Measurements from ENCODE around the gene WAC.
"Not testable (repeated sequence)": the region's sequence is repeated elsewhere in the genome, so short reads cannot be mapped to it uniquely, and the experiment has no call there.

Gene WAC

DNA sequence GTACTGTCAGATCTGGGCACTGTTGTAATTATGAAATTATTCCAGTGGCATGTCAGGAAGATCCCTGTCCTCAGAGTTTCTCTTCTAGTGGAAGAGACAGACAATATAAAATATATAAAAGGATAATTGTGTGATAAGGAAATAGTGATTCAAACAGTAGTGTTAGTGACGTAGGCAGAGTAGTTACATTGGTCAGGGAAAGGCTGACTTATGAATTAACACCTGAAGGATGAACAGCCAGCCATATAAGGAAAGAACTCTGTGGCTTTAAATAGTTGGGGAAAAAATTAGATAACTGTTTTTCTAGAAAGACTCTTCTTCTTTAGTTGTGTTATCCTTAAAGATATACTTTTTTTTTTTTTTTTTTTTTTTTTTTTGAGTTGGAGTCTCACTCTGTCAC is 37.7 kb downstream of the WAC start:
- no peak for DNase-seq

DNA sequence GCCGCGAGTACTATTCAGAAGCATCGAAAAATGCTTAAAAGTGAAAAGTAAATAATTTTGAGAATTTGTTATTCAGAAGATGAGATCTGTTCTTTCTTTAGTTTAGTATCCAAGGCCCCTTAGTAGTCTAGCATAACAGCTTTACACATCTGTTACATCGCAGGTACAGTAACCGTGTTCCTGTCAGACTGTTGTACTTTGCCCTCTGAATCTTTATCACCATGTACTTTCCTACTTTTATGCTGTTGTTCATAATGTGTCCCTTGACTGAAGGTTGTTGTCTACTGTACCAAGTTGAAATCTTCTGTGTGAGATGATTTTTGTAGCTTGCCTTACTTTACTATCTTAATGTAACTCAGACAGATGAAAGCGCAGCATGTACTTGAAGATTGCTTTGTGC is 38.3 kb downstream of the WAC start:
- DNase-seq = no peak

DNA sequence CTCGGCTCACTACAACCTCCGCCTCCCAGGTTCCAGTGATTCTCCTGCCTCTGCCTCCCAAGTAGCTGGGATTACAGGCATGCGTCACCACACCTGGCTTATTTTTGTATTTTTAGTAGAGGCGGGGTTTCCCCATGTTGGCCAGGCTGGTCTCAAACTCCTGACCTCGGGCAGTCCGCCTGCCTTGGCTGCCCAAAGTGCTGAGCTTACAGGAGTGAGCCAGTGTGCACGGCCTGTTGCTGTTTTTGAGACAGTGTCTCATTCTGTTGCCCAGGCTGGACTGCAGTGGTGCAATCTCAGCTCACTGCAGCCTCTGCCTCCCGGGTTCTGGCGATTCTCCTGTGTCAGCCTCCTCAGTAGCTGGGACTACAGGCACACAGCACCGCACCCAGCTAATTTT is 41.3 kb downstream of the WAC start:
- DNase-seq = not testable (repeated sequence)

DNA sequence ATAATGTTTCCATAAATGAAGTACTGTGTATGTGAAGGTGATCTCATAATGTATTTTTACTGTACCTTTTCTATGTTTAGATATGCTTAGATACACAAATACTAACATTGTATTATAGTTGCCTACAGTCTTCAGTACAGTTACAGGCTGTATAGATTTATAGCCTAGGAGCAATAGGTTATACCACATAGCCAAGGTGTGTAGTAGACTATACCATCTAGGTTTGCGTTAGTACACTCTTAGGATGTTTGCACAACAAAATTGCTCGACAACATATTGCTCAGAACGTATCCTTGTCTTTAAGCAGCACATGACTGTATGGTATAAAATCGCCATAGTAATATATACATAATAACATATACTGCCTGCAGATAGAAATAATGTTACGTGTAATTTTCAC is 42.9 kb downstream of the WAC start:
- DNase-seq = no peak

DNA sequence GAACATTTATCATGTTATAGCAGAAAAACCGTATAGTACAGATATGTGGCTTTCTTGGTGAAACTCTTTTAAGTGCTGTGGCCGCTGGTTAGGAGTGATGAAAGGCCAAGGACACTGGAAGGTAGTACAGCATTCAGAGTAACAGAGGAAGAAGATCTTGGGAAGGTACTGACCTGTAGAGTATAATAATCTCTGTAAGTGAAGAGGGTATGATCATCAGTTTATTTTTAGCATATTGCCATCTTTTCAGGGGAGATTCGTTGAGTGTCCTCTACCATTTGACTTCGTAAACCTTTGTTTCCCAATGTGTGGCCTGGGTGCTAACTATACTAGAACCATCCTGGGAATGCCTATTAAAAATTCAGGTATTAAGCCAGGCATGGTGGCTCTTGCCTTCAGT is 44.6 kb downstream of the WAC start:
- DNase-seq = no peak

DNA sequence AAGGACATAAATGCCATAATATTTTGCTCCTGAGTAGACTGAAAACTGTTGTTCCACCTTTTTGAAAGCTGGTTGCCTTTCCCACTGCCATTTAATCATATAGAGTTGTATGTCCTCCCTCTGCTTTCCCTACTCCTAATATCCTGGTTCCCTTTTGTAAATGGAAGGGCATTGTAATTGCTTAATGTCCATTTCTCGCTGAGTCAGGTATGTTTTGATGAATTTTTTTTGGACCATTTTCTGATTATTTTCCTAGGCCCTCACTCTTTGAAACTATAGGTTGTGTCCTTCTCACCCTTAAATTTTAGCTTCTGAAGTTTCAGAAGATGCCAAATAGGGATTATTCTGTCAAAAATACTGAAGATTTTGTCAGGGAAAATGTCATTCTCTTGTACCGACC is 45.5 kb downstream of the WAC start:
- no peak for DNase-seq

DNA sequence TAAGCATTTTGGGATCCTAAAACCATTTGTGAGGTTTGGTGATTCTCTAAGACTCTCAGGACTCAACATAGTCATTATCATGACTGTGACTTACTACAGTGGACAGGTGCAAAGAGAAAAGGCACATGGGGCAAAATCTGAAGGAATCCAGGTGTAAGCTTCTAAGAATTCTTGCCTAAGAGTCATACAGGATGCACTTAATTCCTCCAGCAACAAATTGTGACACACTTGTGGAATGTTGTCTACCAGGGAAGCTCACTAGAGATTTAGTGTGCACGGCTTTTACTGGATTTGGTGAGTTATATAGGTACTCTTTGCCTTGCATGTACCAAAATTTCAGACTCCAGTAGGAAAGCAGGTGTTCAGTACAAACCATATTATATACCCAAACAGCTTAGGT is 47.9 kb downstream of the WAC start:
- no peak for DNase-seq

DNA sequence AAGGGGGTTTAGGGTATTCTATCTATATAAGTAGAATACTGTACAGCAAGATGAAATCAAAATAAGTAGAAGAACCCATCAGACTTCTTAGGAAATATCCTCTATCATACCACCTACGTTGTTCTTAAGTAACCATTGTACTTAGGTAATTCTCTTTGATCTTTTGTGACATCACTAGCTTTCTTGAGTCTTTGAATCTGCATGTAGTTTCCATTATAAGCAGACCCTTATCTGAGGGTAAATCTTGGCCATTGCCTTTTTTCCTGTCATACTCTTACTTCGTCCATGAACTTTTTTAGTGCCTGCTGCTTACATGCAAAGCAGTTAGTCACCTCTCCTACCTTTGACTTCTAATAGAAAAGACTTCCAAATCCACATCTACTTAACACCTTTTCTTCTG is 49.0 kb downstream of the WAC start:
- no peak for DNase-seq

DNA sequence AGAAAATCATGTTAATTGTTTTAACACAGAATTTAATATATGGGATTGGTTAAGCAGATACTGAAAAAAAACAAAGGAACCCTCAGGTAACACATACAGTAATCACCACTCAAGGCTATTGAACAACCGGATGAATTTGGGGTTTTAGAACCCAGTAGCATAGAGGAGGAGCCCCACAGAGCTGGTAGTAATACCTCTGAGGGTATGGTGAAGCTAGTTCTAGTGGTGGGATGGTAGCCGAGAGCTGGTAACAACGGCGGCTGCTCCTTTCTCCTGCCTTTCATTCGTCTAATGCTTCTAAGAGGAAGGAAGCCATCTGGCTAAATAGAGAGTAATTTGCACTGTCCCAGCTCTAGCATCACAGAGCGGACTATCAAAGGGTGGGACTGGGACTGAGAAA is 52.2 kb downstream of the WAC start:
- DNase-seq = no peak

DNA sequence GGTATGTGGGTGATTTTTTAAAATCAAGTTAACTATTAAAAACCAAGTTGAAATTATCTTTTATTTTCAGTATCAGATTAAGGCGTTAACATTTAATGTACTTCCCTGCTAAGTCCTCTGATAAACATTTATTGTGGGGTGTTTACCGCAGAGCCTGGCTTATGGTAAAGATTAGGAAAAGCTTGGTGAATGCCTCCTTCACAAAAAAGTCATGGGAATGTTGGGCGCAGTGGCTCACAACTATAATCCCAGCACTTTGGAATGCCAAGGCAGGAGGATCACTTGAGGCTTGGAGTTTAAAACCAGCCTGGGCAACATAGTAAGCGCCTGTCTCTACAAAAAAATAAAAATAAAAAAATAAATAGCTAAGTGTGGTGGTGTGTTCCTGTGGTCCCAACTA is 53.3 kb downstream of the WAC start:
- DNase-seq = no peak

DNA sequence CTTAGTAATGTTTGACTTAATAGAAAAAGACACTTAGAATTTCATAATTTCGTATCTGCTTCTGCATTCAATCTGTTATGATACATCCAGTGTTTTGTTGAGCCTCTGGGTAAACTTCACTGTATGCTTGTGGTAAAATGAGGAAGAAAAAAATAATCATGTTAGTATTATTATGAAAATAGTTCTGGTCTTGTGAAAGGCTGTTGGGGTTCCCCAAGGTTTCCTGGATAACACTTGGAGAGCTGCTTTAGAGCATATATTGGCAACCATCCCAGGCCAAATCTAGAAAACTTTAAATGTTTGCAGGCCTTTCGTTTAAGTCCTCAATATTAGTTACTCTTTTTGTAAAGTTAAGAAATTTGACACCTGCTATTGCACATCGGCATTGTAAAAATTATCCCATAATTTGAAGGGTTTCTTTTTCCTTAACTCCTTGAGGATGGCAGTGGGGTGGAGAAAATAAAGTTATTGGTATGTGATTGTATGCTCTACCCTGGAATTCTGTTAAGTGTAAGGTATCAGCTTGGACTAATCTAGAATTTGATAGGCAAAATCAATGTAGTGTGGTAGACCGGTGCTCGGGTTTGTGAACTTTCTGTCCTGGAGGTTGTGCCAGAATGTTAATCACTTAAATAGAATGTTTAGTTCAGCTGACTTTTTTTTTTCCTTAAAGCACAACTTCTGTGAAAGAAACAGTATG is 54.5 kb downstream of the WAC start:
- peak; percentile 35 for DNase-seq

DNA sequence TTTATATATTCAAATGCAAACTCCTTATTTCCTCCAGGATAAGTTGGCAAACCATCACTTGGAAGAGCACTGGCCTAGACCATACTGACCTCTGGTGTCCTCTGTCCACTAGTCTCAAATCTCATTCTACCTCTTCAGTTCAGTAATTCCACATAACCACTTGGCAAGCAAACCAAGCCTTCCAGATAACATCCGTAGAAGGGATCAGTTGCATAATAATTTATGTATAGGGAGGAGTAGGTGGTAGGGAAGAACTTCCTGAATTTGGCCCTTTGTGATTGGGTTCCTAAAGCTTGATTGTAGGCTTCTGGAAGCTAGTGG is 55.0 kb downstream of the WAC start:
- peak; percentile 27 for DNase-seq

DNA sequence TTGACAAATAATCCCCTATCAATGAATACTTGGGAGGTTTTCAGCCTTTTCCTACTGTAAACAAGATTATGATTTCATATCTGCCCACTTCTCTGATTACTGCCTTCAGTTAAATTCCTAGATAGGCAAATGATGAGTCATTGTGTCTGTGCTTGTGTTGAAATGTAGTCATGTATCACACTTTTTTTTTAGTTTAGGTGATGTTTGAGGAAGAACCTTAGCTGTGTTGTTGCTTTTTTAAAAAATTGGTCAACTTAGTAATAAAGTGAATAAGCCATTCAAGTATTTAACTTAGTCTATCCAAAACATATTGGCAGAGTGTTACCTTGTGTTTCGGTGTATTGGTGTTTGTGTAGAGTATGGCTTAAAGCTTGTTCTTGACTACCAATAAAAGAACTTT is 60.0 kb downstream of the WAC start:
- no peak for DNase-seq

DNA sequence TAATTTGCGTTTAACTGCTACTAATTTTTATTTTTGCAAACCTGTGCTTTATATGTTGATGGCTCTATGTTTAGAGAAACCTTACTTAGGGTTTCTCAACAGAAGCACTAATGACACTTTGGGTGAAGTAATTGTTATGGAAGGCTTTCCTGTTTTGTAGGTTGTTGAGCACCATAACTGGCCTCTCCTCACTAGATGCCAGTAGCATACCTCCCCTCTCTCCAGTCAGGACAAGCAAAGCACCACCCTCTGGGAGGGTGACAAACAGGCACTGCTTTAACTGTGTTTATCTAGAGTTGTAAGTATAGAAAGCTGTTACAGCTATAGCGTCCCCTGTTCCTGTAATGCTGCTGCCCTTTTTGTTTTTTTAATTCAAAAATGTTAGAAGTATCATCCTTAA is 60.9 kb downstream of the WAC start:
- DNase-seq = no peak

DNA sequence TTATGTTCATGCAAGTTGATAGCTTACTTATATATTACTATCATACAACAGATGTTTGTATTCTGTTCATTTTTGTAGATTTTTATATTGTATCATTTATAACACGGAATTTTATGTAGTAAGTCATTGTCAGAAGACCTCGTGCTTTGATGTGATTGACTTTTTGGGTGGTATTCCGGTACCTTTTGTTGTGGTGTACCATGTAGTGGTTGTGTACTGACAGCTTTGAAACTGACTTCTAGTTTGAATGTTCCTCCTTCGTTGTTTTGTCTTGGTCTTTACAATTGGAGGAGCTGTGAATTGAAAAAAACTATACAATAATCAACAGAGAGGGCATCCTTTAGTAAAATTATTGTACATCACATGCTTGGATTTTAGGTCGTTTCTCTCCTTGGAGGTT is 61.5 kb downstream of the WAC start:
- no peak for DNase-seq

DNA sequence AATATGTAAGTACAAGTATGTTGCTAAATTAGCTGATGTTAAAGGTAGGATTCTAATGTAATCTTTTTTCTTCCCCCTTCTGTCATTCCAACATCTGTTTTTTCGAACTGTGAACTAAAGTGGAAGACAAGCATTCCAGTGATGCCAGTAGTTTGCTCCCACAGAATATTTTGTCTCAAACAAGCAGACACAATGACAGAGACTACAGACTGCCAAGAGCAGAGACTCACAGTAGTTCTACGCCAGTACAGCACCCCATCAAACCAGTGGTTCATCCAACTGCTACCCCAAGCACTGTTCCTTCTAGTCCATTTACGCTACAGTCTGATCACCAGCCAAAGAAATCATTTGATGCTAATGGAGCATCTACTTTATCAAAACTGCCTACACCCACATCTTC is 62.7 kb downstream of the WAC start:
- DNase-seq = no peak

DNA sequence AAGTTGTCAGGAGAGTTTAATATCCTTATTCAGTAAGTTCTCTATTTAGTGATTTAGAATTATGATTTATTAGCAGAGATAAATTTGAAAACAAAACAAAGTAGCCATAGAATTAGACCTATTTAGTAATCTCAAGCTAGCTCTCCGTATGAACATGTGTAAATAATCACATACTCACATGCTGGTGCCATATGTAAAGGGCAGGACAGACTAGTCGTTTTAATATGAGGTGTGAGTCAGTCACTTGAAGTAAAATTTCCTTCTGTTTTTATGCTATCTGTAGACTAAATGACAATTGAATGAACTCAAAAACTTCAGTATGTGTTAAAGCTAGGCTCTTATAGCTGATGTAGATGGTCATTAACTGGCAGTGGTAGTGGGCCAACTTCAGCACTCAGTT is 67.1 kb downstream of the WAC start:
- no peak for DNase-seq

DNA sequence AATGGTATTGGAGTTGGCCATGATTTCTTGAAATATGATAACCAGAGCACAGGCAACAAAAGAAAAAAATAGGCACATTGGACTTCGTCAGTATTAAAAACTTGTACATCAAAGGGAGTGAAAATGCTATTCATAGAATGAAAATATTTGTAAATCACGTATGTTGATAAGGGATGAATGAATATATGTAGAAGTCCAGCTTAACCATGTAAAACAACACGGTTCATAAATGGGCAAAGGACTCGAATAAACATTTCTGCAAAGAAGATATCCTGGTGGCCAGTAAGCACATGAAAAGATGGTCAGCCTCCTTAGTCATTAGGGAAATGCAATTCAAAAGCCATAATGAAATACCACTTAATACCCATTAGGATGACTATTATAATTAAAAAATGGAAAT is 68.1 kb downstream of the WAC start:
- DNase-seq = no peak

DNA sequence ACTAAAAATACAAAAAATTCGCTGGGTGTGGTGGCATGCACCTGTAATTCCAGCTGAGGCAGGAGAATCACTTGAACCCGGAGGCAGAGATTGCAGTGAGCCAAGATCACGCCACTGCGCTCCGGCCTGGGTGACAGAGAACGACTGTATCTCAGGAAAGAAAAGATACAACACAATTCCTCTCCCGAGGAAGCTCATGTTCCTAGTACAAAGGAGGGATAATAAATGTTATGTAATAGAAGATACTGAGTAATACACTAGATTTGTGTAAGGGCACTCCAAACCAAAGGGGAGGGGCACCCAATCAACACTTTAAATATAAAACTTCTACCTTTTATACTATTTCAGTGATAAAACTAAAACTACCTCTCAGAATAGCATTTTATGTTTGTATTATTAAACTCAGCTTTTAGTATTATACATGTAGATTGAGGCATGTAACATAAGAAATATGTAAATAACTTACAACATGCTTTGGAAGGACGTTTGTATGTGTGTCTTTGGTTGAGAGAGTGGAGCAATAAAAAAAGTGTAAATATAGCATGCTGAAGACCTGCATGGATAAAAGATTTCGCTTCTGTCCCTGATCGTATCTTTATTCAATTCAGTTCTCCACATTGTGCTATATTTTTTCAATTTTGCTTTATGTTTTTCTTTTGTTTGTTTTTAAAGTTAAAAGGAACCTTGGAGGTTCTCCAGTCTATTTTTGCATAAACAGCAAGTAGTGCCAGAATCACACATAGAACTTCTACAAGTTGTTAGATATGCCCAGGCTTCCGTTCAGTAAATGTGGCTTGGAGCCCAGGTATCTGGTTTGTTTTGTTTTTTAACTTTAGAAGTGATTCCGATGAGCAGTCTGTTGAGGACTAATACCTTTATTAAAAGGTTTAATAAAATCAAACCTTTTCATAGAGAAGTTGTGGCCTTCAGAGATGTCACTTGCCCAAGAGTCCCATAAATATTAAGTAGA is 71.9 kb downstream of the WAC start:
- DNase-seq = no peak

DNA sequence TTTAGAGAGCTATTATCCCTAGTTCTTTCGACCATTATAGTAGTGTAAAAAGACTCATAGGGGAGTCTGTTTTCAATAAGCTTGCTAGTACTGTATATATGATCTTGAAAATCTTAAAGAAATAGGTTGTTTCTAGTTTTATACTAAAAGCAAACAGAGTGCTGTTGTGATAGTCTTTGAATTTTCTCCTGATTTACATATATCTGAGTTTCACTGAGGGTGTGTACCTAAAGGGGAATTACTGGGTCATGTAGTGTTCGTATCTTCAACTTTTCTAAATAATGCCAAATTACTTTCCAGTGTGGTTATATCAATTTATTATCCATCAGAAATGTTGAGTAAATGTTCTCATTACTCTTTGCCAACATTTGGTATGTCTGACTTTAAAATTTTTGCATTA is 73.7 kb downstream of the WAC start:
- no peak for DNase-seq

DNA sequence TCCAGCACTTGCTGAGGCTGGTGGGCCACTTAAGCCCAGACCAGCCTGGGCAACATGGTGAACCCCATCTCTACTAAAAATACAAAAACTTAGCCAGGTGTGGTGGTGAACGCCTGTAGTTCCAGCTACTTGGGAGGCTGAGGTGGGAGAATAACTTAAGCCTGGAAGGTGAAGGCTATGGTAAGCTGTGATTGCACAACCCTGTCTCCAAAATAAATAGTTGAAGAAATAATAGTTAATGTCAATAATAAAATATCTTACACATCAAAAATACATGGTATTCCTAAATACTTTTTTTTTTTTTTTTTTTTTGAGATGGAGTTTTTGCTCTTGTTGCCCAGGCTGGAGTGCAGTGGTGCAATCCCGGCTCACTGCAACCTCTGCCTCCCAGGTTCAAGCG is 76.7 kb downstream of the WAC start:
- DNase-seq = not testable (repeated sequence)

DNA sequence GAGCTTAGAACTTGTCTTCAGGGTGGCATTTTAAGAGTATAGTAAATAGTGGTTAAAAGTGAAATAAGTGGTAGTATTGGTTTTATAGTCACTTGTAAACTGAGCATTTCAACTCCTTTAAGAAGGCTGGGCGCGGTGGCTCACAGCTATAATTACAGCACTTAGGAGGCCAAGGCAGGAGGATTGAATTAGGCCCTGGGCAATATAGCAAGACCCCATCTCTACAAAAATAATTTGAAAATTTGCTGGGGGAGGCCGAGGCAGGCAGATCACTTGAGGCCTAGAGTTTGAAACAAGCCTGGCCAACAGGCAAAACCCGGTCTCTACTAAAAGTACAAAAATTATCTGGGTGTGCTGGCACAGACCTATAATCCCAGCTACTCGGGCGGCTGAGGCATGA is 80.0 kb downstream of the WAC start:
- no peak for DNase-seq

DNA sequence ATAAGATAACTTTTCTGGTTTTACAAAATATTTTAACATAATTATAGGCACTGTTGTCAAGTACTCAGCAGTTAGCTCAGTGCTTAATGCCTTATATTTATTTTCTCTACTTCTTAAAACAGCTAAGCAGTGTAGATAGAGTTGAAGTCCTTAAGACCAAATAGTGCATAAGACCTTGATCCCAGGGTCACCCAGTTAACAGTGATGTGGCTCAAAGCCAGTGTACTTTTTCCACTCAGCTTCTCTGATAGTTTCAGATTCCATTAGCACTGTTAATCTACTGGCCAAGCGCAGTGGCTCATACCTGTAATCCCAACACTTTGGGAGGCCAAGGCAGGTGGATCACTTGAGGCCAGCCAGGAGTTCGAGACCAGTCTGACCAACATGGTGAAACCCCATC is 83.6 kb downstream of the WAC start:
- DNase-seq = no peak

DNA sequence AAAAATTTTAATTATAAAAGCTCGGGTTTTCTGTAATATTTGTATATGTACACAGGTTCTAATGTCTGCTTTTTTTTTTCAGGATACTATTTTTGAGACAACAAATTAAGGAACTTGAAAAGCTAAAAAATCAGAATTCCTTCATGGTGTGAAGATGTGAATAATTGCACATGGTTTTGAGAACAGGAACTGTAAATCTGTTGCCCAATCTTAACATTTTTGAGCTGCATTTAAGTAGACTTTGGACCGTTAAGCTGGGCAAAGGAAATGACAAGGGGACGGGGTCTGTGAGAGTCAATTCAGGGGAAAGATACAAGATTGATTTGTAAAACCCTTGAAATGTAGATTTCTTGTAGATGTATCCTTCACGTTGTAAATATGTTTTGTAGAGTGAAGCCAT is 86.5 kb downstream of the WAC start:
- DNase-seq = no peak

DNA sequence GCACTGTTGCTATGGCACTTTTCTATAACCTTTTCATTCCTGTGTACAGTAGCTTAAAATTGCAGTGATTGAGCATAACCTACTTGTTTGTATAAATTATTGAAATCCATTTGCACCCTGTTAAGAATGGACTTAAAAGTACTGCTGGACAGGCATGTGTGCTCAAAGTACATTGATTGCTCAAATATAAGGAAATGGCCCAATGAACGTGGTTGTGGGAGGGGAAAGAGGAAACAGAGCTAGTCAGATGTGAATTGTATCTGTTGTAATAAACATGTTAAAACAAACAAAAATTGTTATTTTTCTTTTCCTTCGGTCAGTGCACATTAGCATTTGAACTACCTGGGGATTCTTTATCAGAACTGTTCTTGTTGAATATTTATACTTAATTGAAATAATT is 87.3 kb downstream of the WAC start:
- no peak for DNase-seq
